GM23338 (cell line): ENCODE measurements around the gene TMEM269. TPM values are rescaled to one million over a fixed set of nuclear protein-coding genes. Genes with fewer than 3 reads are reported as not detected.

Source experiments
- ATAC-seq: fragments of 200-7000 bp; cut with Tn5 transposase; 3 replicates; pipeline ENCODE4 v1.9.1; 2020
- DNase-seq: peaks from one replicate; pipeline ENCODE4 v3.0.0-alpha.2; 2015; ENCODE audit warnings: low spot score
- H2AFZ ChIP-seq: fragments of 200-600 bp; sonication (generic); 2 replicates; pipeline ENCODE4 v1.8.0; 2016; ENCODE audit warnings: antibody characterized with exemption, mild to moderate bottlenecking, moderate library complexity
- H3F3A ChIP-seq: fragments of 200-600 bp; sonication (generic); replicated peaks from 2 replicates; pipeline ENCODE4 v1.8.0; 2017; ENCODE audit warnings: antibody characterized with exemption, mixed run types, low read depth
- H3K27ac ChIP-seq: fragments of 200-600 bp; sonication (generic); 2 replicates; pipeline ENCODE4 v1.6.1; 2016; ENCODE audit warnings: low read depth
- H3K27me3 ChIP-seq: fragments of 200-600 bp; sonication (generic); 2 replicates; pipeline ENCODE4 v1.8.0; 2016; ENCODE audit warnings: mild to moderate bottlenecking, mixed run types, moderate library complexity; ENCODE audit not compliant: insufficient read depth
- H3K36me3 ChIP-seq: fragments of 200-600 bp; sonication (generic); 2 replicates; pipeline ENCODE4 v1.8.0; 2016; ENCODE audit warnings: mild to moderate bottlenecking; ENCODE audit not compliant: insufficient read depth
- H3K4me1 ChIP-seq: fragments of 200-600 bp; sonication (generic); 2 replicates; pipeline ENCODE4 v1.8.0; 2016; ENCODE audit warnings: mild to moderate bottlenecking, moderate library complexity; ENCODE audit not compliant: insufficient read depth
- H3K4me2 ChIP-seq: fragments of 200-600 bp; sonication (generic); 2 replicates; pipeline ENCODE4 v1.7.1; 2017; ENCODE audit warnings: mixed run types
- H3K4me3 ChIP-seq: fragments of 200-600 bp; sonication (generic); 2 replicates; pipeline ENCODE4 v1.6.1; 2016; ENCODE audit warnings: mixed run types
- H3K79me2 ChIP-seq: fragments of 200-600 bp; sonication (generic); replicated peaks from 2 replicates; pipeline ENCODE4 v1.8.0; 2017; ENCODE audit warnings: mild to moderate bottlenecking; ENCODE audit not compliant: insufficient read depth
- H3K9me2 ChIP-seq: fragments of 200-600 bp; sonication (generic); 2 replicates; pipeline ENCODE4 v1.8.0; 2017; ENCODE audit not compliant: insufficient read depth
- H4K20me1 ChIP-seq: fragments of 200-600 bp; sonication (generic); replicated peaks from 2 replicates; pipeline ENCODE4 v1.8.0; 2017; ENCODE audit warnings: mild to moderate bottlenecking; ENCODE audit not compliant: insufficient read depth
- H3K27ac Mint-ChIP-seq: 2 replicates; pipeline ENCODE4 v1.8.0; 2020; ENCODE audit warnings: inconsistent platforms, mild to moderate bottlenecking, moderate library complexity, mixed read lengths
- H3K27me3 Mint-ChIP-seq: 3 replicates; pipeline ENCODE4 v1.8.0; 2022; ENCODE audit warnings: low read depth, mild to moderate bottlenecking, moderate library complexity, mixed read lengths, inconsistent platforms; ENCODE audit not compliant: insufficient read depth, poor library complexity
- H3K36me3 Mint-ChIP-seq: 3 replicates; pipeline ENCODE4 v1.8.0; 2021; ENCODE audit warnings: low read depth, mild to moderate bottlenecking, inconsistent platforms, moderate library complexity, mixed read lengths
- H3K4me1 Mint-ChIP-seq: 3 replicates; pipeline ENCODE4 v1.8.0; 2020; ENCODE audit warnings: mild to moderate bottlenecking, inconsistent platforms, mixed read lengths
- H3K4me3 Mint-ChIP-seq: 3 replicates; pipeline ENCODE4 v1.8.0; 2021; ENCODE audit warnings: moderate library complexity, mild to moderate bottlenecking, inconsistent platforms, mixed read lengths
- H3K9me3 Mint-ChIP-seq: 3 replicates; pipeline ENCODE4 v1.8.0; 2020; ENCODE audit warnings: moderate library complexity, mild to moderate bottlenecking, inconsistent platforms, mixed read lengths
- CREB1 ChIP-seq: fragments of 250-450 bp; sonication (Bioruptor Pico); IDR thresholded peaks from 2 replicates; pipeline ENCODE4 v1.5.0; 2020; ENCODE audit warnings: low read depth, mild to moderate bottlenecking, moderate library complexity
- CTCF ChIP-seq, 2 experiments: fragments of 200-600 bp in 1 of 2; sonication (generic) in 1 of 2; conservative IDR thresholded peaks; 2 replicates each; pipeline versions ENCODE4 v1.5.1 to v1.6.1; 2016 to 2017; ENCODE audit warnings: antibody characterized with exemption in 2 of 2, low read depth in 2 of 2, mild to moderate bottlenecking in 2 of 2, moderate library complexity in 1 of 2
- EZH2 ChIP-seq: fragments of 200-600 bp; sonication (generic); IDR thresholded peaks from one replicate; pipeline ENCODE4 v1.8.0; 2017; ENCODE audit warnings: antibody characterized with exemption, mild to moderate bottlenecking, low read depth; ENCODE audit not compliant: unreplicated experiment
- JUNB ChIP-seq: IDR thresholded peaks from one replicate; pipeline ENCODE4 v1.6.1; 2016; ENCODE audit warnings: antibody characterized with exemption; ENCODE audit not compliant: unreplicated experiment
- NANOG ChIP-seq: IDR thresholded peaks from 2 replicates; pipeline ENCODE4 v1.6.1; 2016; ENCODE audit warnings: antibody characterized with exemption, borderline replicate concordance
- STAT1 ChIP-seq: IDR thresholded peaks from one replicate; pipeline ENCODE4 v1.6.1; 2016; ENCODE audit warnings: antibody characterized with exemption; ENCODE audit not compliant: unreplicated experiment
- polyA plus RNA-seq: library from polyadenylated mRNA; unstranded; fragments of >200 nt; fragmentation: Nextera tagmentation; extraction: Ambion mirVana; gene quantifications from 2 replicates; pipeline ENCODE4 v1.2.1, GENCODE V29; 2016
- total RNA-seq: library from RNA; depleted of rRNA; stranded (reverse); fragments of >200 nt; shearing (Covaris generic); gene quantifications from 2 replicates; pipeline ENCODE4 v1.2.3, GENCODE V29; 2014

TMEM269 gene
- total and polyA plus RNA-seq, 2 experiments from 2014 or later, result 0.31 to 0.45 TPM

GRCh38 chr1:42774928-42775526 is 9.8 kb upstream of the TMEM269 start (continued):
- no peak for TF ChIP-seq CREB1 (CRISPR knock-in tag)
- TF ChIP-seq NANOG, result no peak
- TF ChIP-seq EZH2, result no peak

GRCh38 chr1:42776502-42776901 is 8.3 kb upstream of the TMEM269 start:
- Histone ChIP-seq H4K20me1 (peaks cover 8% of the 10 kb centered on the region; the same call in 1 of the 2 replicates), H3K79me2 (peaks cover 19% of the 10 kb centered on the region), H3K9me2 (no peaks in the 10 kb centered on the region), H3K27ac (no peak overlapping the region), H3K4me2 (no peak overlapping the region), H3F3A (0 out of 2 replicates have a peak, but pooled peaks cover under 1% of the 10 kb centered on the region), H3K4me3 (no peak overlapping the region), H3K27me3 (no peaks in the 10 kb centered on the region), H3K4me1 (peaks cover 13% of the 10 kb centered on the region), H2AFZ (no peak overlapping the region), H3K36me3 (peaks cover 18% of the 10 kb centered on the region)
- Mint-ChIP-seq H3K27me3 (peaks cover 6% of the 10 kb centered on the region), H3K36me3 (peaks cover 50% of the 10 kb centered on the region), H3K4me3 (no peak overlapping the region), H3K4me1 (0 out of 3 replicates have a peak, but pooled peaks cover 4% of the 10 kb centered on the region), H3K9me3 (no peaks in the 10 kb centered on the region; the same call in 2 of the 3 replicates), H3K27ac (no peak overlapping the region)
- DNase-seq (no peak), ATAC-seq (no peak)
- TF ChIP-seq CTCF (conservative IDR thresholded peaks at IDR 0.05; ENCODE audit: low read depth in 2 of 2) (no peak), CREB1 (CRISPR knock-in tag) (no peak), JUNB (no peak)

GRCh38 chr1:42777852-42778251 is 6.9 kb upstream of the TMEM269 start:
- Histone ChIP-seq H3F3A (0 out of 2 replicates have a peak, but pooled peaks cover 4% of the 10 kb centered on the region), H3K79me2 (peaks cover 7% of the 10 kb centered on the region), H2AFZ (no peak overlapping the region), H3K4me2 (no peak overlapping the region), H3K9me2 (no peaks in the 10 kb centered on the region), H3K27ac (no peak overlapping the region), H3K4me1 (peaks cover 3% of the 10 kb centered on the region), H3K4me3 (no peak overlapping the region), H4K20me1 (no peaks in the 10 kb centered on the region), H3K27me3 (no peaks in the 10 kb centered on the region), H3K36me3 (peaks cover 18% of the 10 kb centered on the region)
- H3K4me3 Mint-ChIP-seq, result no peak overlapping the region
- H3K27ac Mint-ChIP-seq, result no peak overlapping the region
- H3K4me1 Mint-ChIP-seq, result no peaks in the 10 kb centered on the region
- ATAC-seq (peak; percentile 93), DNase-seq (peak; percentile 77)
- no peaks in the 10 kb centered on the region; the same call in 2 of the 3 replicates for H3K9me3 Mint-ChIP-seq
- peaks cover 54% of the 10 kb centered on the region for H3K36me3 Mint-ChIP-seq
- H3K27me3 Mint-ChIP-seq, result peaks cover 6% of the 10 kb centered on the region
- no peak for TF ChIP-seq EZH2
- no peak for TF ChIP-seq NANOG
- TF ChIP-seq CTCF (conservative IDR thresholded peaks at IDR 0.05; ENCODE audit: low read depth in 2 of 2), result peak; percentile 81 to 95
- TF ChIP-seq STAT1, result no peak
